GM12878 (cell line): ENCODE measurements around the gene JADE2. TPM values are rescaled to one million over a fixed set of nuclear protein-coding genes. Genes with fewer than 3 reads are reported as not detected.

Source experiments
- ATAC-seq: fragments of 200-7000 bp; cut with Tn5 transposase; 3 replicates; pipeline ENCODE4 v1.9.1; 2020; ENCODE audit warnings: mild to moderate bottlenecking, moderate library complexity
- BruUV-seq: library from RNA; stranded (reverse); fragments of 400-500 nt; replicated peaks from 2 replicates; lab custom pipeline; 2021; lab: Mats Ljungman, UMichigan
- CTCF ChIA-PET: fragments of 300-600 bp; sonication (Branson Sonifier 250); formaldehyde crosslinking; extraction: SDS; loops from one replicate; lab custom pipeline; 2021; ENCODE audit warnings: inconsistent platforms; lab: Yijun Ruan, JAX
- POLR2A ChIA-PET: fragments of 350-600 bp; formaldehyde crosslinking; extraction: SDS; loops from one replicate; lab custom pipeline; 2021; ENCODE audit warnings: inconsistent platforms; lab: Charles Lee
- RAD21 ChIA-PET: fragments of 300-600 bp; sonication (Branson Sonifier 250); formaldehyde crosslinking; loops from one replicate; lab custom pipeline; 2023; ENCODE audit warnings: antibody characterized with exemption; ENCODE audit not compliant: unreplicated experiment; lab: Charles Lee
- SMC1A ChIA-PET: fragments of 300-600 bp; sonication (Branson Sonifier 250); formaldehyde crosslinking; loops from one replicate; lab custom pipeline; 2023; ENCODE audit not compliant: unreplicated experiment, uncharacterized antibody; lab: Charles Lee
- DNase-seq: peaks from one replicate; pipeline ENCODE4 v3.0.0-alpha.2; 2011; ENCODE audit warnings: low read depth, low spot score
- FAIRE-seq: peaks from 3 replicates; lab custom pipeline; 2011; peaks lifted over from hg19 to GRCh38; lab: Jason Lieb, UNC
- H2AFZ ChIP-seq: 2 replicates; pipeline ENCODE4 v1.6.0; 2011; ENCODE audit warnings: low read depth, low read length, control low read depth; ENCODE audit not compliant: control insufficient read depth
- H3K27ac ChIP-seq: 2 replicates; pipeline ENCODE4 v1.5.1; 2011; ENCODE audit warnings: control low read depth; ENCODE audit not compliant: control insufficient read depth, insufficient read depth
- H3K27me3 ChIP-seq, 2 experiments: replicated peaks in 1 of 2; 2 replicates each; pipeline versions ENCODE4 v1.6.0 to v1.6.1; 2011; ENCODE audit warnings: low read length in 1 of 2; ENCODE audit not compliant: control insufficient read depth in 2 of 2, insufficient read depth in 2 of 2
- H3K36me3 ChIP-seq, 2 experiments: 2 replicates each; pipeline ENCODE4 v1.5.1; 2011; ENCODE audit warnings: low read length in 1 of 2; ENCODE audit not compliant: control insufficient read depth in 2 of 2, insufficient read depth in 2 of 2
- H3K4me1 ChIP-seq: 2 replicates; pipeline ENCODE4 v1.6.1; 2011; ENCODE audit warnings: mild to moderate bottlenecking, low read length, moderate library complexity, mixed read lengths; ENCODE audit not compliant: control insufficient read depth, insufficient read depth
- H3K4me2 ChIP-seq: 2 replicates; pipeline ENCODE4 v1.6.0; 2011; ENCODE audit warnings: control low read depth; ENCODE audit not compliant: control insufficient read depth, insufficient read depth
- H3K4me3 ChIP-seq: fragments of 200-600 bp; sonication (generic); 2 replicates; pipeline ENCODE4 v1.5.1; 2016
- H3K79me2 ChIP-seq: 2 replicates; pipeline ENCODE4 v1.6.0; 2011; ENCODE audit warnings: low read length; ENCODE audit not compliant: control insufficient read depth, insufficient read depth
- H3K9ac ChIP-seq: 2 replicates; pipeline ENCODE4 v1.8.0; 2011; ENCODE audit warnings: low read length, control low read depth, mixed read lengths; ENCODE audit not compliant: control insufficient read depth, insufficient read depth
- H3K9me3 ChIP-seq: replicated peaks from 3 replicates; pipeline ENCODE4 v1.5.1; 2011; ENCODE audit warnings: mild to moderate bottlenecking, low read length; ENCODE audit not compliant: control insufficient read depth, insufficient read depth
- H4K20me1 ChIP-seq: 2 replicates; pipeline ENCODE4 v1.6.0; 2011; ENCODE audit not compliant: control insufficient read depth, insufficient read depth
- BHLHE40 ChIP-seq, 2 experiments: fragments of 450-650 bp in 1 of 2; IDR thresholded peaks; 2 replicates each; pipeline ENCODE4 v1.6.1; 2011 to 2017; ENCODE audit warnings: low read depth in 2 of 2, borderline replicate concordance in 1 of 2, improper control_type of control experiment in 1 of 2, low read length in 1 of 2, mild to moderate bottlenecking in 1 of 2
- CHD1 ChIP-seq: IDR thresholded peaks from 2 replicates; pipeline ENCODE4 v1.6.1; 2012; ENCODE audit warnings: low read depth, low read length, improper control_type of control experiment
- HCFC1 ChIP-seq: fragments of 150-350 bp; IDR thresholded peaks from 2 replicates; pipeline ENCODE4 v1.6.1; 2014; ENCODE audit warnings: low read length
- HDAC6 ChIP-seq: fragments of 200-600 bp; sonication (generic); IDR thresholded peaks from one replicate; pipeline ENCODE4 v1.8.0; 2017; ENCODE audit warnings: antibody characterized with exemption; ENCODE audit not compliant: unreplicated experiment
- KAT2A ChIP-seq: conservative IDR thresholded peaks from 2 replicates; pipeline ENCODE4 v1.6.1; 2011; ENCODE audit warnings: low read depth, low read length; ENCODE audit not compliant: control insufficient read depth
- RAD21 ChIP-seq: IDR thresholded peaks from 2 replicates; pipeline ENCODE4 v1.6.1; 2011; ENCODE audit warnings: mild to moderate bottlenecking, low read depth, low read length, moderate library complexity; ENCODE audit not compliant: insufficient read depth
- RB1 ChIP-seq: fragments of 450-650 bp; formaldehyde crosslinking; IDR thresholded peaks from 2 replicates; pipeline ENCODE4 v1.6.1; 2017; ENCODE audit warnings: mild to moderate bottlenecking, borderline replicate concordance
- TCF12 ChIP-seq: IDR thresholded peaks from 2 replicates; pipeline ENCODE4 v1.6.1; 2011; ENCODE audit warnings: low read depth, mild to moderate bottlenecking, low read length
- WGBS: methylation state at CpG from one replicate; pipeline ENCODE4 v1.1.6; 2016; ENCODE audit warnings: low lambda C conversion rate; ENCODE audit not compliant: insufficient replicate concordance, insufficient coverage; ENCODE audit errors: missing lambda C conversion rate; 5-methylcytosine and 5-hydroxymethylcytosine counted together
- in situ Hi-C: fragments of 300-500 bp; cut with MboI; formaldehyde crosslinking; loops from 9 replicates; pipeline ENCODE4 v1.14.3; 2018; ENCODE audit warnings: mixed read lengths
- intact Hi-C: fragments of 100-400 bp; cut with micrococcal nuclease; formaldehyde crosslinking; loops from one replicate; pipeline ENCODE4 v1.14.2; 2022; ENCODE audit not compliant: unreplicated experiment
- polyA plus RNA-seq, 11 experiments: library from polyadenylated mRNA; depleted of rRNA in 4 of 11; unstranded in 6 of 11; stranded (reverse) in 5 of 11; fragments of >200 nt; fragmentation: Nextera tagmentation in 4 of 11; fragmentation: Illumina TruSeq in 1 of 11; extraction: Ambion mirVana in 4 of 11; extraction: Trizol in 1 of 11; gene quantifications; 1 replicate in 1 of 11; 2 replicates in 10 of 11; pipeline versions ENCODE4 v1.2.1 to v1.2.3, GENCODE V29; 2011 to 2016; ENCODE audit warnings: inconsistent platforms in 2 of 11, missing spikeins in 2 of 11, low read depth in 1 of 11
- total RNA-seq, 4 experiments: library from RNA; depleted of rRNA in 3 of 4; stranded (reverse); fragments of >200 nt in 3 of 4; fragmentation: Illumina TruSeq in 1 of 4; extraction: Trizol in 1 of 4; gene quantifications; 2 replicates each; pipeline versions ENCODE4 v1.2.1 to v1.2.3, GENCODE V29; 2013 to 2021
- TF ChIP-seq, protein P1 (sequence below): IDR thresholded peaks from 2 replicates; pipeline ENCODE4 v1.6.1; 2011; ENCODE audit warnings: low read depth, mild to moderate bottlenecking, low read length, moderate library complexity, borderline replicate concordance; ENCODE audit errors: extremely low read depth
- TF ChIP-seq, protein P2 (sequence below): fragments of 450-650 bp; formaldehyde crosslinking; IDR thresholded peaks from 2 replicates; pipeline ENCODE4 v1.5.0; 2022; ENCODE audit warnings: mild to moderate bottlenecking, missing genetic modification characterization
- TF ChIP-seq, protein P3 (sequence below): fragments of 450-650 bp; IDR thresholded peaks from 2 replicates; pipeline ENCODE4 v1.6.1; 2017; ENCODE audit warnings: mild to moderate bottlenecking, low read depth, inconsistent platforms; ENCODE audit not compliant: poor library complexity, severe bottlenecking

The JADE2 gene
- total and polyA plus RNA-seq, 10 of the 15 experiments (the other 5 are each of a cell fraction or from before 2014, with no cell fraction given), result 1.5 to 67.0 (median 22.4) TPM

DNA sequence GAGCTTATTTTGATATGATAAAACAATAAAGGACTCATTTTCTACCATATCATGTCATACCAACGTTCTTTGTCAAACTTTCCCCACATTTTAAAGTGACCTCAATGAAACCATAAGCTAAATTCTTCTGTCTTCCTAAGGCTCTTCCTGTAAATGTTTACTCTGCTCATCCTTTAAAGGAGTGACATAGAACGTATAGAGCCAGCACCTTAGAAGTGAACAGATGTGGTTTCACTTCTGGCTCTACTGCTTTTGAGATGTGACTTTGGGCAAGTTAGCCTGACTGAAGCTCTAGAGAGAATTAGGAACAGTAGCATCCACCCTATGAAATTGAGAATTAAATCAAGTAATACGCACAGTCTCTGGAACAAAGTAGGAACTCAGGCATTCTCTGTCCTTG, 83.1 kb downstream of the JADE2 start:
- Histone ChIP-seq H3K79me2 (no peaks in the 10 kb centered on the region; the same call in 1 of the 2 replicates), H3K27ac (peak overlapping the region; percentile 68), H3K36me3 (peaks cover 2 to 24% of the 10 kb centered on the region in 2 experiments), H3K4me1 (peaks cover 23% of the 10 kb centered on the region), H2AFZ (no peak overlapping the region), H3K4me2 (peak overlapping the region; percentile 31), H4K20me1 (no peaks in the 10 kb centered on the region), H3K9me3 (no peaks in the 10 kb centered on the region), H3K27me3 (no peaks in the 10 kb centered on the region), H3K9ac (no peak overlapping the region), H3K4me3 (no peak overlapping the region)
- peak; percentile 51 for ATAC-seq
- no peak for TF ChIP-seq TCF12
- TF ChIP-seq, protein P1, sequence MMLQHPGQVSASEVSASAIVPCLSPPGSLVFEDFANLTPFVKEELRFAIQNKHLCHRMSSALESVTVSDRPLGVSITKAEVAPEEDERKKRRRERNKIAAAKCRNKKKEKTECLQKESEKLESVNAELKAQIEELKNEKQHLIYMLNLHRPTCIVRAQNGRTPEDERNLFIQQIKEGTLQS, result no peak
- TF ChIP-seq, protein P2, sequence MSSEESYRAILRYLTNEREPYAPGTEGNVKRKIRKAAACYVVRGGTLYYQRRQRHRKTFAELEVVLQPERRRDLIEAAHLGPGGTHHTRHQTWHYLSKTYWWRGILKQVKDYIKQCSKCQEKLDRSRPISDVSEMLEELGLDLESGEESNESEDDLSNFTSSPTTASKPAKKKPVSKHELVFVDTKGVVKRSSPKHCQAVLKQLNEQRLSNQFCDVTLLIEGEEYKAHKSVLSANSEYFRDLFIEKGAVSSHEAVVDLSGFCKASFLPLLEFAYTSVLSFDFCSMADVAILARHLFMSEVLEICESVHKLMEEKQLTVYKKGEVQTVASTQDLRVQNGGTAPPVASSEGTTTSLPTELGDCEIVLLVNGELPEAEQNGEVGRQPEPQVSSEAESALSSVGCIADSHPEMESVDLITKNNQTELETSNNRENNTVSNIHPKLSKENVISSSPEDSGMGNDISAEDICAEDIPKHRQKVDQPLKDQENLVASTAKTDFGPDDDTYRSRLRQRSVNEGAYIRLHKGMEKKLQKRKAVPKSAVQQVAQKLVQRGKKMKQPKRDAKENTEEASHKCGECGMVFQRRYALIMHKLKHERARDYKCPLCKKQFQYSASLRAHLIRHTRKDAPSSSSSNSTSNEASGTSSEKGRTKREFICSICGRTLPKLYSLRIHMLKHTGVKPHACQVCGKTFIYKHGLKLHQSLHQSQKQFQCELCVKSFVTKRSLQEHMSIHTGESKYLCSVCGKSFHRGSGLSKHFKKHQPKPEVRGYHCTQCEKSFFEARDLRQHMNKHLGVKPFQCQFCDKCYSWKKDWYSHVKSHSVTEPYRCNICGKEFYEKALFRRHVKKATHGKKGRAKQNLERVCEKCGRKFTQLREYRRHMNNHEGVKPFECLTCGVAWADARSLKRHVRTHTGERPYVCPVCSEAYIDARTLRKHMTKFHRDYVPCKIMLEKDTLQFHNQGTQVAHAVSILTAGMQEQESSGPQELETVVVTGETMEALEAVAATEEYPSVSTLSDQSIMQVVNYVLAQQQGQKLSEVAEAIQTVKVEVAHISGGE, result no peak
- no peak for TF ChIP-seq RAD21
- no peak for TF ChIP-seq HDAC6
- no peak for TF ChIP-seq KAT2A
- TF ChIP-seq BHLHE40 (IDR thresholded peaks at IDR 0.05; ENCODE audit: borderline replicate concordance in 1 of 2, low read depth in 2 of 2, low read length in 1 of 2), result no peak
- no peak for TF ChIP-seq RB1
- TF ChIP-seq HCFC1, result no peak
- TF ChIP-seq, protein P3, sequence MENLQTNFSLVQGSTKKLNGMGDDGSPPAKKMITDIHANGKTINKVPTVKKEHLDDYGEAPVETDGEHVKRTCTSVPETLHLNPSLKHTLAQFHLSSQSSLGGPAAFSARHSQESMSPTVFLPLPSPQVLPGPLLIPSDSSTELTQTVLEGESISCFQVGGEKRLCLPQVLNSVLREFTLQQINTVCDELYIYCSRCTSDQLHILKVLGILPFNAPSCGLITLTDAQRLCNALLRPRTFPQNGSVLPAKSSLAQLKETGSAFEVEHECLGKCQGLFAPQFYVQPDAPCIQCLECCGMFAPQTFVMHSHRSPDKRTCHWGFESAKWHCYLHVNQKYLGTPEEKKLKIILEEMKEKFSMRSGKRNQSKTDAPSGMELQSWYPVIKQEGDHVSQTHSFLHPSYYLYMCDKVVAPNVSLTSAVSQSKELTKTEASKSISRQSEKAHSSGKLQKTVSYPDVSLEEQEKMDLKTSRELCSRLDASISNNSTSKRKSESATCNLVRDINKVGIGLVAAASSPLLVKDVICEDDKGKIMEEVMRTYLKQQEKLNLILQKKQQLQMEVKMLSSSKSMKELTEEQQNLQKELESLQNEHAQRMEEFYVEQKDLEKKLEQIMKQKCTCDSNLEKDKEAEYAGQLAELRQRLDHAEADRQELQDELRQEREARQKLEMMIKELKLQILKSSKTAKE, result no peak
- no peak for TF ChIP-seq CHD1
- ChIA-PET SMC1A (interaction anchor here (1.4 to 4.6 kb wide), 9 partner anchors 8 to 35 kb away, joined by 3 to 26 read pairs (median 6); partner anchors contain the start of gene SAR1B), CTCF (interaction anchor here (0.9 to 4.1 kb wide), 6 partner anchors 11 to 197 kb away, joined by 3 to 38 read pairs (median 4); partner anchors contain the start of gene CDKN2AIPNL), RAD21 (interaction anchor here (0.5 to 4.7 kb wide), 8 partner anchors 17 to 305 kb away, joined by 3 to 26 read pairs (median 4); no protein-coding TSS in a partner anchor), POLR2A (interaction anchor here (0.5 to 1.6 kb wide), 6 partner anchors 12 to 108 kb away, joined by 3 to 11 read pairs (median 4); no protein-coding TSS in a partner anchor)
- no TSS peak for BruUV-seq
- no peak for FAIRE-seq
- in situ Hi-C loops (no loop called here), intact Hi-C loops (no loop called here)
- WGBS, result 44% methylated on average over 3 of the region's 3 CpGs
- DNase-seq, result no peak
